K562 treated with DMSO at 1 percent for 12 hours (cell line): ENCODE measurements around the gene GLRX. TPM values are rescaled to one million over a fixed set of nuclear protein-coding genes. Genes with fewer than 3 reads are reported as not detected.

Experiments used
- total RNA-seq: library from RNA; unstranded; fragments of 300-600 nt; gene quantifications from 2 replicates; pipeline ENCODE4 v1.2.3, GENCODE V29; 2022; ENCODE audit not compliant: insufficient read depth

GLRX gene, protein sequence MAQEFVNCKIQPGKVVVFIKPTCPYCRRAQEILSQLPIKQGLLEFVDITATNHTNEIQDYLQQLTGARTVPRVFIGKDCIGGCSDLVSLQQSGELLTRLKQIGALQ
- 49.1 and 57.0 TPM in 2 replicates for total RNA-seq

DNA sequence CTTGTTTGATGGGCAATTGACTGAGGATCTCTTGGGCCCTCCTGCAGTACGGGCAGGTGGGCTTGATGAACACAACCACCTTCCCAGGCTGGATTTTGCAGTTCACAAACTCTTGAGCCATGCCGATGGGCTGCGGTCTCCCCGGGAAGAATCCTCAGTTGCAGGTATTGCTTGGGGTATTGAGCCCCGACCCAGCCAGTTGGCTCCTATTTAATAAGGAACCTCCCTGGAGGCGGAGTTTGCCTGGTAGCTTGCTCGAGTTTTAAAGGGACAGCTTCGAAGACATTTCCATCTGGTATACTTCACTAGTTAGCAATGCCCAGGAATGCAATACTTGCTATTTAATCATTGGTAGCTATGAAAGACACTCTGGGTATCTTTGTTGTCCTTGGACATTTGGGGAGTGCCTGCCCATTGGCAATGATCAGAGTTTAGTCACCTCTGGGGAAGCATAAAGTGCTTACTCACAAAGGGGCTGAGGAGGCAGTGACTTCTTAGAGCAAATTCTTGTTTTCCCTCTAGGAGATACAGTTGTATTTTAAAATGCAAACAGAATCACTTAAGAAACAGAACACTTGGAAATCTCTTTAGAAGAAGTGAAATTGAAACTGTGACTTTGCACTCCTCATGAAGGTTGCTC lies at the start of gene GLRX:
Gene GLRX (minus strand): TSS at position 185 of the 640 bp plus-strand sequence. CDS start 64 bp downstream, at position 121.

Other genes with a start within 250 kb of the GLRX start
- not detected in 2 replicates for gene GPR150, start 202.6 kb downstream of the GLRX start, total RNA-seq
- 14.6 and 21.1 TPM in 2 replicates for gene RFESD, start 175.9 kb downstream of the GLRX start, total RNA-seq
- gene SPATA9, start 139.7 kb downstream of the GLRX start, total RNA-seq, result 0.77 TPM in 1 of 2 replicates, not detected in the other
- 28.7 and 116 TPM in 2 replicates for gene RHOBTB3, start 91.4 kb downstream of the GLRX start, total RNA-seq
- gene ELL2, start 139.1 kb upstream of the GLRX start, total RNA-seq, result 5.9 and 7.2 TPM in 2 replicates